Stimulated activated CD4-positive, alpha-beta T cell treated with anti-CD3 and anti-CD28 coated beads, TNF-alpha, amount 100 ng/mL, for 1 hour (primary cell): ENCODE measurements around the gene HSPA1A.
"Not testable (repeated sequence)": the region's sequence is repeated elsewhere in the genome, so short reads cannot be mapped to it uniquely, and the experiment has no call there.

Experiments
- DNase-seq, 3 donors: peaks; one replicate each; pipeline ENCODE4 v3.0.0-alpha.2; 2020; ENCODE audit warnings: low read depth in 3 of 3, low spot score in 1 of 3

Gene HSPA1A

DNA sequence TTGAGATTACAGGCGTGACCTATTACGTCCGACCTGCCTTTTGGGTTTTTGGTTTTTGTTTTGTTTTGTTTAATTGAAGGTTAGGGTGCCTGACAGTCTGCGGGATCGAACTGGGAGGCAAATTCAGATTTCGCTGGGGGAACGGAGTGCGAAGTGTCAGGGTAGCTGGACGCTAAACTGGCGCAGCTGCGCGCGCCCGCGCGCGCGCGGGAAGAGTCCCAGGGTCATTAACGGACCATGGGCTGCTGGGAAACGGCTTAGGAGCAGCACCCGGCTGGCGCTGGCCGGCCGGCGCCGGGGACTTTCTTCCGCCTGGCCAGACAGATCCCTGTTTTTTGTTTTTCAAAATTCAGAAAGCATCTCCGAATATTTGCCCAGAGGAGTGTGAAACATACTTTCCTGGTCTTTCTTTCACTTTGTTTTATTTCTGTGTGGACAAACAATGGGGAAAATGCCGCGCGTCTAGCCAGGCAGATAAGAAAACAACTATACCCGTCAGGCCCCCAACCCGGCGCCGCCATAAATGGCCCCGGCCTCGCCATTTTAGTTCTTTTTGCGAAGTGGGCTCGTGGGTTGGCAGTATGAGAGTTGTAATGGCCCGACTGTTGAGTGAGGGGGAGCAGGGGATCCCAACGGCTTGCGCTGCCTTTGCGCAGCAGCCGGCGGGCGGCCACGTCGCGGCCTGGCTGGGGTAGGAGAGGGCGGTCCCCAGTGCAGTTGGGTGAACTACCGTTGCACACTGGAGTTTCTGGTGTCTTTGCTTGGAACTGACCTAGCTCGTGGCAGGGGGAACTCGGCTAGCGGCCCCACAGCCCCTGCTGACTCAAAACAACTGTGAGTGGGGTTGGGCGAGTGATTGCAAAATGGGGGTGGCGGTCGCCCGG lies 19.3 kb downstream of the HSPA1A start:
- DNase-seq, result peak; percentile 64 to 71 (median 65)

DNA sequence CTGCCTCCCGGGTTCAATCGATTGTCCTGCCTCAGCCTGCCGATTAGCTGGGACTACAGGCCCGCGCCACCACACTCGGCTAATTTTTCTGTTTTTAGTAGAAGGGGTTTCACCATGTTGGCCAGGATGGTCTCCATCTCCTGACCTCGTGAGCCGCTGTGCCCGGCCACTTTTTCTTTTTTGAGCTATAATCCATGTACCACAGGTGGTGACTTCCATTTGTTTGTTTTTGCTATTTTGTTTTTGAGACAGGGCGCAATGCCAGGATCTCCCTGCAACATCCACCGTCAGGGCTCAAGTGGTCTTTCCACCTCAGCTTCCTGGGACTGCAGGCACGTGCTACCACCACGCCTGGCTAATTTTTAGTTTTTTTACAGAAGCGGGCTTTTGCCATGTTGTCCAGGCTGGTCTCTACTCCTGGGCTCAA lies 20.7 kb downstream of the HSPA1A start:
- DNase-seq, result no peak

DNA sequence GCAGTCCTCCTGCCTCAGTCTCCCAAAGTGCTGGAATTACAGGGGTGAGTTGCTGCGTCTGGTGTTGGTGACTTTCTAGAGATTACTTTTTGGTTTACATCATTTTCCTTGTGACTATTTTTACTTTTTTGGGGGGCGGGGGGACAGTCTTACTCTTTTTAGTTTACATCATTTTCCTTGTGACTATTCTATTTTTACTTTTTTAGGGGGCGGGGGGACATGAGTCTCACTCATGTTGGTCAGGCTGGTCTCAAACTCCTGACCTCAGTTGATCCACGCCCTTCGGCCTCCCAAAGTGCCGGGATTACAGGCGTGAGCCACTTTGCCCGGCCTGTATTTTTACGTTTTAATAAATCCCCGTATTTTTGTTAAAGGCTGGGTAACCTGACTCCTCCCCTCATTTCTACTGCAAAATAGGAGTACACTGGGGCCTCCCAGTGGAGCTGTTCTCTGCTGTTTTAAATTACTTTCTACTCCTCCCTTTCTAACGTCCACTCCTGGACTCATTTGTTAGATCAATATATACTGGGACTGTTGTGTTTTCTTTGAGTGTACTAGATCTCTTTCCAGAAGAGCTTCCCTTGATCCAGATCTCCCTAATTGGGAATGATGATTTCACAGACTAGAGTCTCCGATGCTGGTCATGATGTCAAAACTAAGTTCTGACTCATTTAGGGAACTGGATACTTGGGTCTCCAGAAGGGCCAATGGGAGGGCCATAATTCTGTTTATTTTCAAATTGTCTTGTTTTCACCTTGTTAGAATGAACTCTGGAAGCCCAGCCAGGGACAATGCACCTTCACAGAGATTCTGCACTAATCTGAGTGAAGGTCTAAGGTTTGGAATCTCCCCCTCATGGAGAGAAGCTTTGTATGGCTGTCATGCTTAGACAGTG lies 21.4 kb downstream of the HSPA1A start:
- no peak for DNase-seq

DNA sequence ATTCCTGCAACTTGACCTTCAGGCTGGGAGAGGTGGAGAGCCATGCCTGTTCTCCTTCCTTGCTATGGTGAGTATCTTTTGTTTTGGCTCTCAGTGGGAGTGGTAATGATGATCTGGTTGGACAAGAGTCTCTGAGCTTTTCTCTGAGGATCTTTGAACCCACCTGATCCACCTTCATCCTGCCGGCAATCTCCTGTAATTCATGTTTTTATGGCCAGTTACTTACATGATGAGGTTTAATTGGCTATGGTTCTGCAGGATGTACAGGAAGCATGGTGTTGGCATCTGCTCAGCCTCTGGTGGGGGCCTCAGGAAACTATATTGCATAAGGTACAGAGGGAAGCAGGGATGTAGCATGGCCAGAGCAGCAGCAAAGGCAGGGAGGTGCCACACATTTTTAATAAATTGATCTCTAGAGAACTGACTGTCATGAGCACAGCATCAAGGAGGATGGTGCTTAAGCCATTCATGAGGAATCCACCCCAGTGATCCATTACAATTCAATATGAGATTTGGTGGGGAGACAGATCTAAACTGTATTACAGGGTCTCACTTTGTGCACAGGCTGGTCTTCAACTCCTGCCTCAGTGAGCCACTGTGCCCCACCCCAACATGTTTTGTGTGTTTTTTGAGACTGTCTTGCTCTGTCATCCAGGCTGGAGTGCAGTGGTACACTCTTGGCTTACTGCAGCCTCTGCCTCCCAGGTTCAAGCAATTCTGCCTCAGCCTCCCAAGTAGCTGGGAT lies 22.2 kb downstream of the HSPA1A start:
- no peak for DNase-seq

GRCh38 chr6:31838114-31838553 lies 22.8 kb downstream of the HSPA1A start:
- not testable (repeated sequence) for DNase-seq

DNA sequence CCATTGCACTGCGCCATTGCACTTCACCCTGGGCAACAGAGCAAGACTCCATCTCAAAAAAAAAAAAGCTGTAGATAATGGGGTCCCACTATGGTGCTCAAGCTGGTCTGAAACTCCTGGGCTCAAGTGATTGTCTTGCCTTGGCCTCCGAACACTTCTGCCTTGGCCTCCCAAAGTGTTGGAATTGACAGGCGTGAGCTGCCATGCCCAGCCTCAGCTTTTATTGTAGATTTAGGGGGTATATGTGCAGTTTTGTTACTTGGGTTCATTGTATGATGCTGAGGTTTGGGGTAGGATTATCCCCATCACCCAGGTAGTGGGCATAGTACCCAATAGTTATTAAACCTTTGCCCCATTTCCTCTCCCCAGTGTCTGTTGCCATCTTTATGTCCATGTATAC lies 23.6 kb downstream of the HSPA1A start:
- DNase-seq, result no peak

GRCh38 chr6:31839779-31840126 lies 24.4 kb downstream of the HSPA1A start:
- DNase-seq, result not testable (repeated sequence)

GRCh38 chr6:31842053-31842452 lies 26.7 kb downstream of the HSPA1A start:
- no peak for DNase-seq

- DNase-seq, result no peak
Observed at GRCh38 chr6:31844507-31844906, 29.2 kb downstream of the HSPA1A start.

GRCh38 chr6:31847276-31847978 lies 32.1 kb downstream of the HSPA1A start:
- no peak for DNase-seq

DNA sequence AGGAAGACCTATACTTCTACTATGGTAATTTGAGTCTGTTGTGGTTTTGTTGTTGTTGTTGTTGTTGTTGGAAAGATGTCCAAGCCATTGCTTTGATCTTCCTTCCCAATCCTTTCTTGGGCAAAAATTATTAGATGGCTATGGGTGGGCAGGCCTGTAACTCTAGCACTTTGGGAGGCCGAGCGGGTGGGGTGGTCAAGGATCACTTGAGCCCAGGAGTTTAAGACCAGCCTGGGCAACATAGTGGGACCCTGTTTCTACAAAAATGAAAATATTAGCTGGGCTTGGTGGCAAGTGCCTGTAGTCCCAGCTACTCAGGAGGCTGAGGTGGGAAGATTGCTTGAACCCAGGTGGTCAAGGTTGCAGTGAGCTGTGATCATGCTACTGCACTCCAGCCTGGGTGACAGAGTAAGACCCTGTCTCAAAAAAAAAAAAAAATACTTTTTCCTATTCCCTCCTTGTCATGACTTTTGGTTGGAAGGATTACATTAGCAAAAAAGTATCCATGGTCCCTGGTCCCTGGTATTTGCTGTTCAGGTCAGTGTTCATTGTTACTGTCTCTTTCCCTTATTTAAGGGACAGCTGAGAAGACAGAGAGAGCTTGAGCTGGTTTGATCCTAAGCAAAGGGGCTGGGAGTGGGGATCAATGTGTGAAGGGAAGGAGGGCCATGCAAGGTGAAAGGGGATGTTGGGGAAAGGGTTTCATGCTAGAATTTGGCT lies 35.6 kb downstream of the HSPA1A start:
- DNase-seq, result no peak

GRCh38 chr6:31851485-31851832 lies 36.1 kb downstream of the HSPA1A start:
- DNase-seq, result no peak

DNA sequence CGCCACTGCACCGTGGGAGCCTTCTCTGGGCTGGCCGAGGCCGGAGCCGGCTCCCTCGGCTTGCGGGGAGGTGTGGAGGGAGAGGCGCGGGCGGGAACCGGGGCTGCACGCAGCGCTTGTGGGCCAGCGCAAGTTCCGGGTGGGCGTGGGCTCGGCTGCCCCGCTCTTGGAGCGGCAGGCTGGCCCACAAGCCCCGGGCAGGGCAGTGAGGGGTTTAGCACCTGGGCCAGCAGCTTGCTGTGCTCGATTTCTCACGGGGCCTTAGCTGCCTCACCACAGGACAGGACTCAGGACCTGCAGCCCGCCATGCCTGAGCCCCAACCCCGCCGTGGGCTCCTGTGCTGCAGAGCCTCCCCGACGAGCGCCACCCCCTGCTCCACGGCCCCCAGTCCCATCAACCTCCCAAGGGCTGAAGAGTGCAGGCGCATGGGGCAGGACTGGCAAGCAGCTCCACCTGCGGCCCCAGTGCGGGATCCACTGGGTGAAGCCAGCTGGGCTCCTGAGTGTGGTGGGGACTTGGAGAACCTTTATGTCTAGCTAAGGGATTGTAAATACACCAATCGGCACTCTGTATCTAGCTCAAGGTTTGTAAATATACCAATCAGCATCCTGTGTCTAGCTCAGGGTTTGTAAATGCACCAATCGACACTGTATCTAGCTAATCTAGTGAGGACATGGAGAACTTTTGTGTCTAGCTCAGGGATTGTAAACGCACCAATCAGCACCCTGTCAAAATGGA lies 36.8 kb downstream of the HSPA1A start:
- DNase-seq, result not testable (repeated sequence)

DNA sequence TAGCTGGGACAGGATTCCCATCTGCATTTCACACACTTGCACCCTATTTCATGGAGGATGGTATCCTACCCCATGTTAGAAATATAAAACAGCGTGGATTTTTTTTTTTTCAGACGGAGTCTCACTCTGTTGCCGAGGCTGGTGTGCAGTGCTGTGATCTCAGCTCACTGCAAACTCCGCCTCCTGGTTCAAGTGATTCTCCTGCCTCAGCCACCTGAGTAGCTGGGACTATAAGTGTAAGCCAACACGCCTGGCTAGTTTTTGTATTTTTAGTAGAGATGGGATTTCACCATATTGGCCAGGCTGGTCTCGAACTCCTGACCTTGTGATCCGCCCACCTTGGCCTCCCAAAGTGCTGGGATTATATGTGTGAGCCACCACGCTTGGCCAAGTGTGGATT lies 42.4 kb downstream of the HSPA1A start:
- not testable (repeated sequence) for DNase-seq

DNA sequence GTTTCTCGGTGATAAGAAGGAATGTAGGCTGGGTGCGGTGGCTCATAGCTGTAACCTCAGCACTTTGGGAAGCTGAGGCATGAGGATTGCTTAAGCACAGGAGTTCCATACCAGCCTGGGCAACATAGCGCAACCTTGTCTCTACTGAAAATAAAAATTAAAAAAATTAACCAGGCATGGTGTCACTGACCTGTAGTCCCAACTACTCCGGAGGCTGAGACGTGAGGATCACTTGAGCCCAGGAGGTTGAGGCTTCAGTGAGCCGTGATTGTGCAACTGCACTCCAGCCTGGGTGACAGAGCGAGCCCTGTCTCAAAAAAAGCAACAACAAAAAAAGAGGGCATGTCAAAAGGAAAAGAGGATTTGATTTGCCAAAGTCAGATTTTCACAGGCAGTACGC lies 43.4 kb downstream of the HSPA1A start:
- DNase-seq, result no peak

GRCh38 chr6:31859923-31860322 lies 44.6 kb downstream of the HSPA1A start:
- DNase-seq, result no peak

- no peak for DNase-seq
Observed at GRCh38 chr6:31860349-31860748, 45.0 kb downstream of the HSPA1A start.

DNA sequence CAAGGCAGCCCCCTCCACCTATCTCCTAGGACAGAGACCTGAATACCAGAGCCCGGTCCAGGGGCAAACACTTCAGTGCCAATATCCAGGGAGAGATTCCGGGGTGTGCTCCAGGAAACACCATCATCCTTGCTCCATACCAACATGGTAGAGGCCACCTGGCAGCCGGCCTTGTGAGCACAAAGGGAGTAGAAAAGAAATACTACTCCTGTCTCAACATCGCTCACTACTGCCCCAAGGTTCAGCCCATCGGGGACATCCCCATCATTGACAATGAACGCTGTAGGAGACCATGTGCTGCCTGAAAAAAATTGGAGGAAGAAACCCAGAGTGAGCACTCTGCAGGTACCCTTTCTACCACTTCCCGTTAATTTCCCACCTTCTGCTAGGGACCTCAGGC lies 45.8 kb downstream of the HSPA1A start:
- no peak for DNase-seq

GRCh38 chr6:31861919-31862343 lies 46.6 kb downstream of the HSPA1A start:
- no peak for DNase-seq
